GM23338 (cell line): ENCODE data around the gene GCG. TPM values are rescaled to one million over a fixed set of nuclear protein-coding genes. Genes with fewer than 3 reads are reported as not detected.

Experiments used
- ATAC-seq: fragments of 200-7000 bp; cut with Tn5 transposase; 3 replicates; pipeline ENCODE4 v1.9.1; 2020
- DNase-seq: peaks from one replicate; pipeline ENCODE4 v3.0.0-alpha.2; 2015; ENCODE audit warnings: low spot score
- H2AFZ ChIP-seq: fragments of 200-600 bp; sonication (generic); 2 replicates; pipeline ENCODE4 v1.8.0; 2016; ENCODE audit warnings: antibody characterized with exemption, mild to moderate bottlenecking, moderate library complexity
- H3F3A ChIP-seq: fragments of 200-600 bp; sonication (generic); replicated peaks from 2 replicates; pipeline ENCODE4 v1.8.0; 2017; ENCODE audit warnings: antibody characterized with exemption, mixed run types, low read depth
- H3K27ac ChIP-seq: fragments of 200-600 bp; sonication (generic); 2 replicates; pipeline ENCODE4 v1.6.1; 2016; ENCODE audit warnings: low read depth
- H3K27me3 ChIP-seq: fragments of 200-600 bp; sonication (generic); 2 replicates; pipeline ENCODE4 v1.8.0; 2016; ENCODE audit warnings: mild to moderate bottlenecking, mixed run types, moderate library complexity; ENCODE audit not compliant: insufficient read depth
- H3K36me3 ChIP-seq: fragments of 200-600 bp; sonication (generic); 2 replicates; pipeline ENCODE4 v1.8.0; 2016; ENCODE audit warnings: mild to moderate bottlenecking; ENCODE audit not compliant: insufficient read depth
- H3K4me1 ChIP-seq: fragments of 200-600 bp; sonication (generic); 2 replicates; pipeline ENCODE4 v1.8.0; 2016; ENCODE audit warnings: mild to moderate bottlenecking, moderate library complexity; ENCODE audit not compliant: insufficient read depth
- H3K4me2 ChIP-seq: fragments of 200-600 bp; sonication (generic); 2 replicates; pipeline ENCODE4 v1.7.1; 2017; ENCODE audit warnings: mixed run types
- H3K4me3 ChIP-seq: fragments of 200-600 bp; sonication (generic); 2 replicates; pipeline ENCODE4 v1.6.1; 2016; ENCODE audit warnings: mixed run types
- H3K79me2 ChIP-seq: fragments of 200-600 bp; sonication (generic); replicated peaks from 2 replicates; pipeline ENCODE4 v1.8.0; 2017; ENCODE audit warnings: mild to moderate bottlenecking; ENCODE audit not compliant: insufficient read depth
- H3K9me2 ChIP-seq: fragments of 200-600 bp; sonication (generic); 2 replicates; pipeline ENCODE4 v1.8.0; 2017; ENCODE audit not compliant: insufficient read depth
- H4K20me1 ChIP-seq: fragments of 200-600 bp; sonication (generic); replicated peaks from 2 replicates; pipeline ENCODE4 v1.8.0; 2017; ENCODE audit warnings: mild to moderate bottlenecking; ENCODE audit not compliant: insufficient read depth
- H3K27ac Mint-ChIP-seq: 2 replicates; pipeline ENCODE4 v1.8.0; 2020; ENCODE audit warnings: inconsistent platforms, mild to moderate bottlenecking, moderate library complexity, mixed read lengths
- H3K27me3 Mint-ChIP-seq: 3 replicates; pipeline ENCODE4 v1.8.0; 2022; ENCODE audit warnings: low read depth, mild to moderate bottlenecking, moderate library complexity, mixed read lengths, inconsistent platforms; ENCODE audit not compliant: insufficient read depth, poor library complexity
- H3K36me3 Mint-ChIP-seq: 3 replicates; pipeline ENCODE4 v1.8.0; 2021; ENCODE audit warnings: low read depth, mild to moderate bottlenecking, inconsistent platforms, moderate library complexity, mixed read lengths
- H3K4me1 Mint-ChIP-seq: 3 replicates; pipeline ENCODE4 v1.8.0; 2020; ENCODE audit warnings: mild to moderate bottlenecking, inconsistent platforms, mixed read lengths
- H3K4me3 Mint-ChIP-seq: 3 replicates; pipeline ENCODE4 v1.8.0; 2021; ENCODE audit warnings: moderate library complexity, mild to moderate bottlenecking, inconsistent platforms, mixed read lengths
- H3K9me3 Mint-ChIP-seq: 3 replicates; pipeline ENCODE4 v1.8.0; 2020; ENCODE audit warnings: moderate library complexity, mild to moderate bottlenecking, inconsistent platforms, mixed read lengths
- CREB1 ChIP-seq: fragments of 250-450 bp; sonication (Bioruptor Pico); IDR thresholded peaks from 2 replicates; pipeline ENCODE4 v1.5.0; 2020; ENCODE audit warnings: low read depth, mild to moderate bottlenecking, moderate library complexity
- CTCF ChIP-seq, 2 experiments: fragments of 200-600 bp in 1 of 2; sonication (generic) in 1 of 2; conservative IDR thresholded peaks; 2 replicates each; pipeline versions ENCODE4 v1.5.1 to v1.6.1; 2016 to 2017; ENCODE audit warnings: antibody characterized with exemption in 2 of 2, low read depth in 2 of 2, mild to moderate bottlenecking in 2 of 2, moderate library complexity in 1 of 2
- ETS1 ChIP-seq: IDR thresholded peaks from 2 replicates; pipeline ENCODE4 v1.6.1; 2016; ENCODE audit warnings: antibody characterized with exemption
- EZH2 ChIP-seq: fragments of 200-600 bp; sonication (generic); IDR thresholded peaks from one replicate; pipeline ENCODE4 v1.8.0; 2017; ENCODE audit warnings: antibody characterized with exemption, mild to moderate bottlenecking, low read depth; ENCODE audit not compliant: unreplicated experiment
- EZH2phosphoT487 ChIP-seq: fragments of 200-600 bp; sonication (generic); IDR thresholded peaks from one replicate; pipeline ENCODE4 v1.8.1; 2018; ENCODE audit warnings: antibody characterized with exemption; ENCODE audit not compliant: unreplicated experiment
- POLR2AphosphoS5 ChIP-seq: IDR thresholded peaks from 2 replicates; pipeline ENCODE4 v1.6.1; 2016; ENCODE audit warnings: antibody characterized with exemption, low read depth
- REST ChIP-seq: IDR thresholded peaks from one replicate; pipeline ENCODE4 v1.6.1; 2018; ENCODE audit warnings: antibody characterized with exemption; ENCODE audit not compliant: unreplicated experiment
- STAT1 ChIP-seq: IDR thresholded peaks from one replicate; pipeline ENCODE4 v1.6.1; 2016; ENCODE audit warnings: antibody characterized with exemption; ENCODE audit not compliant: unreplicated experiment
- ZNF331 ChIP-seq: fragments of 250-450 bp; sonication (Bioruptor Pico); IDR thresholded peaks from 2 replicates; pipeline ENCODE4 v1.5.0; 2020; ENCODE audit warnings: low read depth, mild to moderate bottlenecking, moderate library complexity
- ZNF462 ChIP-seq: fragments of 250-450 bp; sonication (Bioruptor Pico); IDR thresholded peaks from 2 replicates; pipeline ENCODE4 v1.5.0; 2020; ENCODE audit warnings: mild to moderate bottlenecking, moderate library complexity
- polyA plus RNA-seq: library from polyadenylated mRNA; unstranded; fragments of >200 nt; fragmentation: Nextera tagmentation; extraction: Ambion mirVana; gene quantifications from 2 replicates; pipeline ENCODE4 v1.2.1, GENCODE V29; 2016
- total RNA-seq: library from RNA; depleted of rRNA; stranded (reverse); fragments of >200 nt; shearing (Covaris generic); gene quantifications from 2 replicates; pipeline ENCODE4 v1.2.3, GENCODE V29; 2014

GCG gene
- total and polyA plus RNA-seq, 2 experiments from 2014 or later, result not detected

GRCh38 chr2:162166174-162166573 is 14.1 kb upstream of the GCG start:
- ATAC-seq (no peak), DNase-seq (no peak)
- Histone ChIP-seq H3K79me2 (no peaks in the 10 kb centered on the region), H4K20me1 (no peaks in the 10 kb centered on the region), H3F3A (no peaks in the 10 kb centered on the region), H3K36me3 (no peaks in the 10 kb centered on the region), H3K4me1 (peaks cover 4% of the 10 kb centered on the region), H3K27me3 (no peaks in the 10 kb centered on the region), H3K4me3 (no peak overlapping the region), H3K4me2 (no peak overlapping the region), H3K27ac (no peak overlapping the region), H2AFZ (no peak overlapping the region), H3K9me2 (0 out of 2 replicates have a peak, but pooled peaks cover 4% of the 10 kb centered on the region)
- Mint-ChIP-seq H3K9me3 (no peaks in the 10 kb centered on the region), H3K27me3 (no peaks in the 10 kb centered on the region), H3K4me1 (peaks cover 5% of the 10 kb centered on the region; the same call in 2 of the 3 replicates), H3K4me3 (no peak overlapping the region), H3K27ac (no peak overlapping the region), H3K36me3 (no peaks in the 10 kb centered on the region)
- no peak for TF ChIP-seq ETS1
- TF ChIP-seq STAT1, result no peak
- no peak for TF ChIP-seq POLR2AphosphoS5
- no peak for TF ChIP-seq REST
- no peak for TF ChIP-seq ZNF331 (CRISPR knock-in tag)
- TF ChIP-seq CTCF (conservative IDR thresholded peaks at IDR 0.05; ENCODE audit: low read depth in 2 of 2), result no peak

- H3K4me1 ChIP-seq, result no peaks in the 10 kb centered on the region
- Mint-ChIP-seq H3K36me3 (no peaks in the 10 kb centered on the region), H3K27ac (no peak overlapping the region), H3K4me3 (no peak overlapping the region), H3K27me3 (no peaks in the 10 kb centered on the region), H3K9me3 (no peaks in the 10 kb centered on the region), H3K4me1 (no peaks in the 10 kb centered on the region)
- DNase-seq (no peak), ATAC-seq (no peak)
- no peak overlapping the region for H3K4me2 ChIP-seq
- no peak overlapping the region for H2AFZ ChIP-seq
- H3K4me3 ChIP-seq, result no peak overlapping the region
- H3F3A ChIP-seq, result no peaks in the 10 kb centered on the region
- H3K27ac ChIP-seq, result no peak overlapping the region
- H3K9me2 ChIP-seq, result 0 out of 2 replicates have a peak, but pooled peaks cover 4% of the 10 kb centered on the region
- no peak for TF ChIP-seq ZNF462 (CRISPR knock-in tag)
- no peak for TF ChIP-seq CREB1 (CRISPR knock-in tag)
- TF ChIP-seq EZH2, result no peak
- no peak for TF ChIP-seq EZH2phosphoT487
- TF ChIP-seq ZNF331 (CRISPR knock-in tag), result no peak
- no peaks in the 10 kb centered on the region for H3K27me3 ChIP-seq
- no peaks in the 10 kb centered on the region for H4K20me1 ChIP-seq
- H3K36me3 ChIP-seq, result no peaks in the 10 kb centered on the region
- no peaks in the 10 kb centered on the region for H3K79me2 ChIP-seq
Observed at GRCh38 chr2:162164802-162165201, 12.8 kb upstream of the GCG start.
